GM23338 (cell line): ENCODE measurements around the gene ENC1. TPM values are rescaled to one million over a fixed set of nuclear protein-coding genes. Genes with fewer than 3 reads are reported as not detected.

ENCODE experiments used
- ATAC-seq: fragments of 200-7000 bp; cut with Tn5 transposase; 3 replicates; pipeline ENCODE4 v1.9.1; 2020
- DNase-seq: peaks from one replicate; pipeline ENCODE4 v3.0.0-alpha.2; 2015; ENCODE audit warnings: low spot score
- H2AFZ ChIP-seq: fragments of 200-600 bp; sonication (generic); 2 replicates; pipeline ENCODE4 v1.8.0; 2016; ENCODE audit warnings: antibody characterized with exemption, mild to moderate bottlenecking, moderate library complexity
- H3F3A ChIP-seq: fragments of 200-600 bp; sonication (generic); replicated peaks from 2 replicates; pipeline ENCODE4 v1.8.0; 2017; ENCODE audit warnings: antibody characterized with exemption, mixed run types, low read depth
- H3K27ac ChIP-seq: fragments of 200-600 bp; sonication (generic); 2 replicates; pipeline ENCODE4 v1.6.1; 2016; ENCODE audit warnings: low read depth
- H3K27me3 ChIP-seq: fragments of 200-600 bp; sonication (generic); 2 replicates; pipeline ENCODE4 v1.8.0; 2016; ENCODE audit warnings: mild to moderate bottlenecking, mixed run types, moderate library complexity; ENCODE audit not compliant: insufficient read depth
- H3K36me3 ChIP-seq: fragments of 200-600 bp; sonication (generic); 2 replicates; pipeline ENCODE4 v1.8.0; 2016; ENCODE audit warnings: mild to moderate bottlenecking; ENCODE audit not compliant: insufficient read depth
- H3K4me1 ChIP-seq: fragments of 200-600 bp; sonication (generic); 2 replicates; pipeline ENCODE4 v1.8.0; 2016; ENCODE audit warnings: mild to moderate bottlenecking, moderate library complexity; ENCODE audit not compliant: insufficient read depth
- H3K4me2 ChIP-seq: fragments of 200-600 bp; sonication (generic); 2 replicates; pipeline ENCODE4 v1.7.1; 2017; ENCODE audit warnings: mixed run types
- H3K4me3 ChIP-seq: fragments of 200-600 bp; sonication (generic); 2 replicates; pipeline ENCODE4 v1.6.1; 2016; ENCODE audit warnings: mixed run types
- H3K79me2 ChIP-seq: fragments of 200-600 bp; sonication (generic); replicated peaks from 2 replicates; pipeline ENCODE4 v1.8.0; 2017; ENCODE audit warnings: mild to moderate bottlenecking; ENCODE audit not compliant: insufficient read depth
- H3K9me2 ChIP-seq: fragments of 200-600 bp; sonication (generic); 2 replicates; pipeline ENCODE4 v1.8.0; 2017; ENCODE audit not compliant: insufficient read depth
- H4K20me1 ChIP-seq: fragments of 200-600 bp; sonication (generic); replicated peaks from 2 replicates; pipeline ENCODE4 v1.8.0; 2017; ENCODE audit warnings: mild to moderate bottlenecking; ENCODE audit not compliant: insufficient read depth
- H3K27ac Mint-ChIP-seq: 2 replicates; pipeline ENCODE4 v1.8.0; 2020; ENCODE audit warnings: inconsistent platforms, mild to moderate bottlenecking, moderate library complexity, mixed read lengths
- H3K27me3 Mint-ChIP-seq: 3 replicates; pipeline ENCODE4 v1.8.0; 2022; ENCODE audit warnings: low read depth, mild to moderate bottlenecking, moderate library complexity, mixed read lengths, inconsistent platforms; ENCODE audit not compliant: insufficient read depth, poor library complexity
- H3K36me3 Mint-ChIP-seq: 3 replicates; pipeline ENCODE4 v1.8.0; 2021; ENCODE audit warnings: low read depth, mild to moderate bottlenecking, inconsistent platforms, moderate library complexity, mixed read lengths
- H3K4me1 Mint-ChIP-seq: 3 replicates; pipeline ENCODE4 v1.8.0; 2020; ENCODE audit warnings: mild to moderate bottlenecking, inconsistent platforms, mixed read lengths
- H3K4me3 Mint-ChIP-seq: 3 replicates; pipeline ENCODE4 v1.8.0; 2021; ENCODE audit warnings: moderate library complexity, mild to moderate bottlenecking, inconsistent platforms, mixed read lengths
- H3K9me3 Mint-ChIP-seq: 3 replicates; pipeline ENCODE4 v1.8.0; 2020; ENCODE audit warnings: moderate library complexity, mild to moderate bottlenecking, inconsistent platforms, mixed read lengths
- CREB1 ChIP-seq: fragments of 250-450 bp; sonication (Bioruptor Pico); IDR thresholded peaks from 2 replicates; pipeline ENCODE4 v1.5.0; 2020; ENCODE audit warnings: low read depth, mild to moderate bottlenecking, moderate library complexity
- POLR2AphosphoS5 ChIP-seq: IDR thresholded peaks from 2 replicates; pipeline ENCODE4 v1.6.1; 2016; ENCODE audit warnings: antibody characterized with exemption, low read depth
- REST ChIP-seq: IDR thresholded peaks from one replicate; pipeline ENCODE4 v1.6.1; 2018; ENCODE audit warnings: antibody characterized with exemption; ENCODE audit not compliant: unreplicated experiment
- STAT1 ChIP-seq: IDR thresholded peaks from one replicate; pipeline ENCODE4 v1.6.1; 2016; ENCODE audit warnings: antibody characterized with exemption; ENCODE audit not compliant: unreplicated experiment
- ZNF462 ChIP-seq: fragments of 250-450 bp; sonication (Bioruptor Pico); IDR thresholded peaks from 2 replicates; pipeline ENCODE4 v1.5.0; 2020; ENCODE audit warnings: mild to moderate bottlenecking, moderate library complexity
- polyA plus RNA-seq: library from polyadenylated mRNA; unstranded; fragments of >200 nt; fragmentation: Nextera tagmentation; extraction: Ambion mirVana; gene quantifications from 2 replicates; pipeline ENCODE4 v1.2.1, GENCODE V29; 2016
- total RNA-seq: library from RNA; depleted of rRNA; stranded (reverse); fragments of >200 nt; shearing (Covaris generic); gene quantifications from 2 replicates; pipeline ENCODE4 v1.2.3, GENCODE V29; 2014

The ENC1 gene
- total and polyA plus RNA-seq, 2 experiments from 2014 or later: 8.2 to 27.9 TPM

GRCh38 chr5:74630453-74631066, 10.0 kb downstream of the ENC1 start:
- TF ChIP-seq ZNF462 (CRISPR knock-in tag) (no peak), POLR2AphosphoS5 (no peak), STAT1 (no peak), CREB1 (CRISPR knock-in tag) (no peak), REST (no peak)

More at GRCh38 chr5:74630453-74631066, 10.0 kb downstream of the ENC1 start:
- H3K4me3 ChIP-seq: 0 out of 2 replicates have a peak overlapping the region, but pooled peaks have one; percentile 13
- no peak overlapping the region for H2AFZ ChIP-seq
- H3K36me3 ChIP-seq: peaks cover 6% of the 10 kb centered on the region; the same call in 1 of the 2 replicates
- DNase-seq (no peak), ATAC-seq (no peak)
- peak overlapping the region; percentile 14; the same call in 1 of the 2 replicates for H3K4me2 ChIP-seq
- Mint-ChIP-seq H3K27ac (no peak overlapping the region; the same call in 1 of the 2 replicates), H3K9me3 (no peaks in the 10 kb centered on the region), H3K4me1 (peaks cover 56% of the 10 kb centered on the region), H3K4me3 (no peak overlapping the region), H3K27me3 (peaks cover 2% of the 10 kb centered on the region), H3K36me3 (peaks cover 30% of the 10 kb centered on the region)
- no peaks in the 10 kb centered on the region for H3K27me3 ChIP-seq
- H4K20me1 ChIP-seq: peaks cover 3% of the 10 kb centered on the region
- no peaks in the 10 kb centered on the region; the same call in 1 of the 2 replicates for H3K9me2 ChIP-seq
- H3K79me2 ChIP-seq: peaks cover 8% of the 10 kb centered on the region
- no peaks in the 10 kb centered on the region for H3F3A ChIP-seq
- H3K27ac ChIP-seq: no peak overlapping the region
- H3K4me1 ChIP-seq: peaks cover 44% of the 10 kb centered on the region
